HG03196 (cell line): Measurements from ENCODE around the gene ITIH1.
"Not testable (repeated sequence)": the region's sequence is repeated elsewhere in the genome, so short reads cannot be mapped to it uniquely, and the experiment has no call there.

Experiments used
- ATAC-seq: cut with Tn5 transposase; IDR thresholded peaks from one replicate; pipeline ENCODE4 v1.9.1; 2021; ENCODE audit not compliant: unreplicated experiment

Gene ITIH1

GRCh38 chr3:52774901-52775864, 2.2 kb upstream of the ITIH1 start:
- ATAC-seq: no peak

GRCh38 chr3:52775877-52776276, 1.5 kb upstream of the ITIH1 start:
- no peak for ATAC-seq

GRCh38 chr3:52776486-52776885, 913 bp upstream of the ITIH1 start:
- ATAC-seq: not testable (repeated sequence)

GRCh38 chr3:52777959-52778805, 783 bp downstream of the ITIH1 start:
- no peak for ATAC-seq

- ATAC-seq: peak; percentile 50
Observed at GRCh38 chr3:52779011-52779836, 1.8 kb downstream of the ITIH1 start.

- no peak for ATAC-seq
Observed at GRCh38 chr3:52779837-52780585, 2.6 kb downstream of the ITIH1 start.

GRCh38 chr3:52781741-52782140, 4.3 kb downstream of the ITIH1 start:
- ATAC-seq: no peak

GRCh38 chr3:52782412-52783210, 5.2 kb downstream of the ITIH1 start:
- ATAC-seq: no peak

GRCh38 chr3:52783211-52783555, 5.8 kb downstream of the ITIH1 start:
- ATAC-seq: no peak

GRCh38 chr3:52784021-52784621, 6.7 kb downstream of the ITIH1 start:
- ATAC-seq: no peak

GRCh38 chr3:52784931-52785590, 7.7 kb downstream of the ITIH1 start:
- no peak for ATAC-seq

GRCh38 chr3:52786330-52787215, 9.2 kb downstream of the ITIH1 start:
- ATAC-seq: no peak

GRCh38 chr3:52787246-52787645, 9.8 kb downstream of the ITIH1 start:
- no peak for ATAC-seq

GRCh38 chr3:52787672-52788625, 10.6 kb downstream of the ITIH1 start:
- ATAC-seq: no peak

GRCh38 chr3:52788890-52789745, 11.7 kb downstream of the ITIH1 start:
- no peak for ATAC-seq

GRCh38 chr3:52789746-52790040, 12.3 kb downstream of the ITIH1 start:
- no peak for ATAC-seq
